NCI-H187 treated with DMSO at 0.1 percent for 48 hours (cell line): ENCODE data around the gene TXNDC17.
"Not testable (repeated sequence)": the region's sequence is repeated elsewhere in the genome, so short reads cannot be mapped to it uniquely, and the experiment has no call there.

ENCODE experiments used
- DNase-seq: peaks from one replicate; lab custom pipeline; 2025; lab: John Stamatoyannopoulos, UW

The TXNDC17 gene

DNA sequence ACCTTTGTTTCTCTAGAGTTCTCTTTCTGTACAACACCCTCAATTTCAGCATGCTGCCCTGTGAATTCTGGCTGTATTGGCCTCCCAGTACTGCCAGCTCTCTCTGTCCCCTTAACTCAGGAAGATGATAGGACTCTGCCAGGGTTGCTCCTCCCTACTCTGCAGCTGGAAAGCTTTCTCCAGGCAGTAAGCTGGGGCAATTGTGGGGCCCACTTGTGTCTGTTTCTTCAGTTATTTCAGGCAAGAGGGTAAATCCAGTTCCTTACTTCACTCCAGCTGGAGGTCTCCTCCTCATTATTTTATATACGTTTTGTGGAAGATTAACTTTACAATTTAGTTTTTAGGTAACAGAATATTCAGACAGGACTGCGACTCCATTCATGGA, 20.6 kb downstream of the TXNDC17 start:
- DNase-seq, result no peak

DNA sequence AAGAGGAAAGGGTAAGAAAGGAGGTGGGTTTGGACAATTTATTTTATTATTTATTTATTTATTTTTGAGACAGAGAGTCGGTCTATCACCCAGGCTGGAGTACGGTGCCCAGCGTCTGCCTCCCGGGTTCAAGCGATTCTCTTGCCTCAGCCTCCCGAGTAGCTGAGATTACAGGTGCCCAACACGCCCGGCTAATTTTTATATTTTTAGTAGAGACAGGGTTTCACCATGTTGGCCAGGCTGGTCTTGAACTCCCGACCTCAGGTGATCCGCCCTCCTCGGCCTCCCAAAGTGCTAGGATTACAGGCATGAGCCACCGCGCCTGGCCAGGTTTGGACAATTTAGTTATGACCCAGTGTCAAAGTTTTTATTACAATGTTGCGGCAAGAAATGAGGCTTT, 22.3 kb downstream of the TXNDC17 start:
- DNase-seq, result not testable (repeated sequence)

DNA sequence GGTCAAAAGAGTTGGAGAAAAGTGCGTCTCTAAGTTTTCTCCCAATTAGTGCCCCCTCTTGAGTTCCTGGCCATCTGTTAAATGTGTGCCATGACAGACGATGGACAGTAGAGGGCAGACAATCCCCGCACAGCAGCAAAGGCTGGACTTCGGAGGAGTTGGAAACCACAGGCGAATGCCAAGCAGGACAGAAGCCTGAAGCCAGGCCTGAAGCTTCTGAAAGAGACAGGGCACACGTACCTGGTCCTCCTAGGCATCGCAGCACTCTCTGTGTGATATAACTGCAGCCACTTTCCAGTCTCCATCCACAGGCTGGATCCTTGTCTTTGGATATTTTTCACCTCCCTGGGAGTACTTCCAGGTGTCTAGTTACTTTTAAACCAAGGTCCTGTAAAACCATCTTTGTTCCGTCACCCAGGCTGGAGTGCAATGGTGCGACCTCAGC, 25.2 kb downstream of the TXNDC17 start:
- no peak for DNase-seq

DNA sequence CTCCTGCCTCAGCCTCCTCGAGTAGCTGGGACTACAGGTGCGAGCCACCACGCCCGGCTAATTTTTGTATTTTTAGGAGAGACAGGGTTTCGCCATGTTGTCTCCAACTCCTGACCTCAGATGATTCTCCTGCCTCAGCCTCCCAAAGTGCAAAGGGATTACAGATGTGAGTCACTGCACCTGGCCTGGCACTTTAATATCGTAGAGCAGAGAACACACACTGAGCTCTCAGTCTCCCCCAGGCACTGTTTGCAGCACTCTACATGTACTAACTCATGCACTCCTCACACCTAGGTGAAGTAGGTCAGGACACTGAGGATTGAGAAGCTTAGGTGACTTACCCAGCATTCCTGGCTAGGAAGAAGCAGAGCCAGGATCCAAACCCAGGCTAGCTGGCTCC, 25.7 kb downstream of the TXNDC17 start:
- no peak for DNase-seq

DNA sequence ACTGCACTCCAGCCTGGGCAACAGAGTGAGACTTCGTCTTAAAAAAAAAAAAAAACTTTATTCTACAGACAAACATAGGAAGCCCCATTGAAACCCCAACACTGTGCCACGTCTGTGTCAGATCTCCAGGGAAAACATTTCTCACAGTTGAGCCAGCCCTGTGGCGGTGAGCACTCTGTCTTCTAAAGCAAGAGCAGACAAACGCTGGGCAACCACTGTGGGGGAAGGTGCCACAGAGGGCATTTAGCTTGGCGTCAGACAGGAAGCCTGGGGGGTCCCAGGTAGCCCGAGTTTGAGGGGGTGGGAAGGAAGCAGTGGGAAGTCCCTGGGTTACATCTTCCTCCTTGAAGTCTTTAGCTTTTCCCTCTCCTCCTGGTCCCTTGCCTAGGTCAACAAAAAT, 26.7 kb downstream of the TXNDC17 start:
- no peak for DNase-seq

DNA sequence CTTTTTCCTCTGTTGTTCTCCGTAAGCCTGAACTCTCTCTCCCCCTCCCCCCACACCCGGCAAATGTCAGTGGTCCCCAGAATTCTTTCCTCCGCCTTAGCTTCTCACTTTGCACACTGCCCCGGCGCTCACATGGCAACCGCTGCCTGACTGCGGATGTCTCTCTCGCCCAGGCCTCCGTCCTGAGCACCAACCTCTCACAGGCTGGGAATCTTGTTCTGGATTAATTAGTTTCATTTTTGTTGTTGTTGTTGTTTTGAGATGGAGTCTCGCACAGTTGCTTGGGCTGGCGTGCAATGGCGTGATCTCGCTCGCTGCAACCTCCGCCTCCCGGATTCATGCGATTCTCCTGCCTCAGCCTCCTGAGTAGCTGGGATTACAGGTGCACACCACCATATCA, 27.4 kb downstream of the TXNDC17 start:
- DNase-seq, result no peak

DNA sequence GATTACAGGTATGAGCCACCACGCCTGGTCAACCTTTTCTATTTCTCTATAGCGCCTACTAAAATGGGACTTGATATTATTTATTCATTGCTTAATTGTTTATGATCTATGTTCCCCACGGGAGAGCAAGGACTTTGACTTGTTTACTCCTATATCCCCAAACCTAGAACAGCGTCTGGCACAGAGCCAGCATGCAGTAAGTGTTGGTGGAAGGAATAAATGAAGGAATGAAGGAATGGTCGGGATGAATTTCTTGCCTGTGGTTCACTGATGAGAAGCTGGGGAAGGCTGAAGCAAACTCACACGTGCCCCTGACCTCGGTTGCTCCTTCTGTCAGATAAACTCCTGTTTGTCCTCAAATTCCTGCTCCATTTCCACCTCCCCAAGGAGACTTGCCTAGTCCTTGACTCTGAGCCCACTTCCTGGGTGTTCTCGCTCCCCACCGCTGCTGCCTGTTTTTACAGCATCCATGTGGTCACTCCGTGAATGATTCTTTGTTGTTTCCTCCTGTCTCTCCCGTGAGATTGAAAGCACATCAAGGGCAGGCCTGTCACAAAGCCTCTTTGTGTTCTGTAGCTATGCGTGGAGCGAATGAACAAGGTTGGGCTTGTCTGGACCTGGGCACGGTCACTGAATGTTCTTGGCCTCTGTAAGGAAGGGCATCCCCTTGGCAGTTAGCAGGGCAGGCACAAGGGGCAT, 28.0 kb downstream of the TXNDC17 start:
- DNase-seq, result no peak

DNA sequence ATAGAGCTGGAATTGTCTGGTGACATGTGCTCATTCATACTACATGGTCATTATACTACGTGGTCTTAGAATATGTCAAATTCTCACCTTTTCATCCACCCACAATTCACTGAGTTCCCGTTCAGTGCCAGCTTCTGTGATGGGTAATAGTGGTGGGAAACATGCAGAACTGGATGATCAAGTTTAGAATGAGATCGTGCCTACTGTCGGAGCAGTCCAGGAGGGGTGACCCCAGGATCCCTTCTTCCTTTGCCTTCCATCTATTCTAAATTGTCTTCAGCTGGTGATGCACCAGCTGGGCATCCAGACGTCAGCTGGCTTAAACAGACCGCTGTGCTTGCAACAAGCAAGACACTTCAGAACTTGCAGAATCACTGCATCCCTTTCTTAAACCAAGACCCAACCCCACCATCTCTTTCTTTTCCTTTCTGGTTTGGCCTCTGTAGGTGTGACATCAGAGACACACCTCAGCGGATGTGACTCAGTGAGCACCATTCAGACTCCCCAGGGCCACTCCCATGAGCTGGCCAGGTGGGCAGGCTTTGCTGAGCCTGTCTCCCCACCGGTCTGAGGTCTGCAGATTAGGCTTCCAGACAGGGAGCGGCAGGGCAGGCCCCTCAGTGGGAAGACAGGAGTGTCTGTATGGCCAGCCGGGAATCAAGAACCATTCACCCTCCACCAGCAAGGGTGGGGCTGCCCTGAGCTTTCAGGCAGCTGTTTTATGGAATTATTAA, 28.8 kb downstream of the TXNDC17 start:
- no peak for DNase-seq

DNA sequence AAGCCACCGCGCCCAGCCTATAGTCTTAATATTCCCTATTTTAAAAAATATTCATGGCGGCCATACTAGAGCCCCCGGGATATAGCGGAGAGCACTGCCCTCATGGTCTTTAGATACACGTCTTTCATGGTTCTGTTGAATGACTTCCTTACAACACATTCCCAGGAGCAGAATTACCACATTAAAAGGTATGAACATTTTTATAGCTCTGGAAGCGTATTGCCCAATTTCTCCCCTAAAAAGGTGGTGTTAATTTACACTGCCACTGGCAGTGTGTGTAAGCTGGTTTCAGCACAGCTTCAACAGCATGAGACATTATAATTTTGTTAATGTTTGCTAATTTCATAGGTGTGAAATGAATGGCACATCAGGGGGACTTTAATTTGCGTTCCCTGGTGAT, 29.7 kb downstream of the TXNDC17 start:
- no peak for DNase-seq

DNA sequence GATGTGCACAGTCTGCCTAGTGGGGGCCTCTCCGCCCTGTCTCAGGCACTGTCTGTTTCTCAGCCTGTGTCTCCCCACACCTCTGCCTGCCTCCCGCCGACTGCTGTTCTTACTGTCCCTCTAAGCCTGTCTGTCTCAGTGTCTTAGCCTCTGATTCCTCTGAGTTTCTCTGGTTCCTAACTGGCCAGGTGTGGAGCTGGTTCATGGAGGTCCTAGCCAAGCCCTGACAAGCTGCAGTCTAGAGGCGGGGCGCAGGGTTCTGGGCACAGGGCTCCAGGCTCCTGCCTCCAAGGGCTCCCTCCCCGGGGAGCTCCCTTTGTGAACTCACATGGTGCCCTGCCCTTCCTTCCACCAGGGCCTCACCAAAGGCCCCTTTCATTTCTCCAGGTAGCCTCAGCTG, 30.1 kb downstream of the TXNDC17 start:
- DNase-seq, result no peak

DNA sequence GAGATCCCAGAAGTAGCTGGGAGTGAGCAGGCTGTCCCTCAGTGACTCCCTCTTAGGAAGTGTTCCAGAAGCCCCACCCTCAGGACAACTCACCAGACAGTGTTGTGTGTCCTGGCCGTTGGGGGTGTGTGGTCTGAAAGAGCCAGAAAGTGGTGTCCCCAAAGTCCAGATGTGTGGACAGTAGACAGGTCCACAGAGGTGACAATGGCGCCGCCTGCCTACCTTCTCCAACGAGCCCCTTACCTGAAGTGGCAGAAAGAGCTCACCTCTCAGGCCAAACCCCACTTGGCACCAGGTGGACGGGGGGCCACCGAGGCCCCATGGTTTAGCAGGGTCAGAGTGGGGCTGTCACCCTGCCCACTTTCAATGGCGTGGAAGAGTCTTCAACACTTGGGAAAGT, 30.6 kb downstream of the TXNDC17 start:
- no peak for DNase-seq

DNA sequence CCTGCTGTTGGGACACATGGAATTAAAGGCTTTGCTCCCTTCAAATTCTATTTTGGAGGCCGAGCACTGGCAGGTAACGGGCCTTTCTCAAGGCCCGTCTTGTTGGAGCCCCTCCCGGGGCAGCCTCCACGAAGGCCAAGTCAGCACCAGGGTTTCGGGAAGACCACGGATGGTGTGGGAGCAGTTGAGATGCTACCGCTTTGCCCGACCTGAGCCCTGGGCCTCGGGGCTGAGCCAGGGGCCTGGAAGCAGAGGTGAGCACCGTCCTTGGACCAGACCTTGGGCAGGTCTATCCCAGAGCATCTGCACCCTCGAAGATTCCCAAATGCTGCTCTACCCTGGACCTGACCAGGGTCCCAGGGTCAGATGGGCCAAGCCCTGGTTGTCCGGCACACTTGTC, 33.7 kb downstream of the TXNDC17 start:
- no peak for DNase-seq

DNA sequence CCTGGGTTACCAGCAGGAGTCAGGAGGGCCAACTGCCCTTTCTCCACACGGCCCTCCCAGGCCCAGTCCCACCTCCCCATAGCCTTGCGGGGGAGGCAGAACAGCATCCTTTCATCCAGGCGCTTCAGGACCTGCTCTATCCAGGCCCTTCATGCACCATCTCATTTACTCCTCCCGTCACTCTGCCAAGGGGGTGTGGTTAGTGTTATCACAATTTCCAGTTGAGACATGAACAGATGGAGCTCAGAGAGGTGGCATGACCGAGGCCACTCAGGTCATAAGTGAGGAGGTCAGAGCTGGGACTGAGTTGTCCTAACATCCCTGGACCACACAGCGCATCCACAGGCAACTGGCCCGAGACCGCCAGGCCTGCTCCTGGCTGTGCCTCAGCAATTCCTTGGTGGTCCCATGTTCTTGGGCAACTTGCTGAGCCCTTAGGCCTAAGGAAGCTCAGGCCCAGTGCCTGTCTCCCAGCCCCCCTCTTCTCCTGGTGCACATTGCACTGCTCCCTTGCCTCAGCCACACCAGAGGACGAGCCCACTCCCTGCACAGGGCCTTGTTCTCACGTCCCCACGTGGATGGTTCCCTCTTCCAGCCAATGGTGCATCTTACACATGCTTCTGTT, 34.5 kb downstream of the TXNDC17 start:
- DNase-seq, result no peak

DNA sequence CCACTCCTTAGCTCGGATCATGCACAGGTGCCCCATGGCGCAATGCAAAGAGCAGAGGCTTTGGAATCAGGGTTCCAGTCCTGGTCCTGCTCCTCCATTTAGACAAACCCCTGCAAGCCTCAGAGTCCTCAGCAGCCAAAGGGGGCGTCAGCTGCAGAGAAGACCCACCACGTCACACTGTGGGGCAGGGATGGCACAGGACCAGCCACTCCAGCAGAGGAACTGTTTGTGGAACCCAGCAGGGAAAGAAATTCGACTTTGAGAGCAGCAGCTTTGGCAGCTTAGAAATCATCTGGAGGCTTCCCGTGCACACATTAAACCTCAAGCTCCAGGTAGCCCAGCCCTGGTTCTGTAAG, 35.9 kb downstream of the TXNDC17 start:
- no peak for DNase-seq

DNA sequence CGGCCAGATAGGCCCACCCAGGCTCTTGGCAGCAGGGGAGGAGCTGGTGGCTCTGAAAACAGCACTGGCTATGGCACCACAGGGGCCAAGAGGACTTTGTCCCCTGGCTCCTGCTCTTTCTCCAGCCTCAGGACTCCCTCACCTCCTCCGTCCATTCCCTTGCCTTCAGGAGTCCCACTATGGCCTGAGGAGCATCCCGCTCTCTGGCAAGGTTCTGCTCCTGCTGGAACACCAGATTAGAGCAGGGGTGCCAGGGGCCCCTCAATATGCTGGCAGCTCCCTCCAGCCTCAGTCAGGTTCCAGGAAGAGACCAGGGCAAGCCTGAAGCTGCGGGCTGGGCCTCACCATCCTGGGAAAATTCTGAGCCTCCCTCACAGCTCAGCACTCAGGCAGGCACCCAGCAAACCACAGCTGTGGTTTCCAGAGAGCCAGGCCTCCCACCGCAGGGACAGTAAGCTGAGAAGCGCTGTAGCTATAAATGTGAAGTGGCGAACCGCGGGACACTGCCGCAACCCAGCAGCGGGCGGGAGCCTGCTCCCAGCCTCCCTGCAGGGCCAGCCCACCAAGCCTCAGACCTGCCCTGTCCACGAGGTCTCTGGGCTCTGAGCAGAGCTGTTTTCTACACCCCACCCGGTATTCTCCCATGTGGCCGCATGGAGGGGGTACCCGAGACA, 36.4 kb downstream of the TXNDC17 start:
- no peak for DNase-seq

DNA sequence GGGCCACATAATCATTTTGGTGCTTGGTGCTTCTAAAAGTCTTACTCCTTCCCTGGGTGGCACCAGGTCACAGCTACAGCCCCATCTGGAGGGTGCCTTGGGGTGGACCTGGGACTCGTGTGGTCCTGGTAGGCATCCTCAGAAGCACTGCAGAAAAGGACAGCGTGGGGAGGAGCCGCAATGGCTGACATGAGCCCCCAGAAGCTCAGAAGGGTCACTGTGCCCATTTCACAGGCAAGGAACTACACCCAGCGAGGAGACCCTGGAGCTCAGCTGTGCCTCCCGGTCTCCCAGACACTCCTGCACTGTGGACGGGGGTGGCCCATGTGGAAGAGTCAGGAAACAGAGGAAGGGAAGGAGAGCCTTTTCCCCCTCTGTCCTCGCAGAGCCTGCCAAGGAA, 37.1 kb downstream of the TXNDC17 start:
- no peak for DNase-seq

DNA sequence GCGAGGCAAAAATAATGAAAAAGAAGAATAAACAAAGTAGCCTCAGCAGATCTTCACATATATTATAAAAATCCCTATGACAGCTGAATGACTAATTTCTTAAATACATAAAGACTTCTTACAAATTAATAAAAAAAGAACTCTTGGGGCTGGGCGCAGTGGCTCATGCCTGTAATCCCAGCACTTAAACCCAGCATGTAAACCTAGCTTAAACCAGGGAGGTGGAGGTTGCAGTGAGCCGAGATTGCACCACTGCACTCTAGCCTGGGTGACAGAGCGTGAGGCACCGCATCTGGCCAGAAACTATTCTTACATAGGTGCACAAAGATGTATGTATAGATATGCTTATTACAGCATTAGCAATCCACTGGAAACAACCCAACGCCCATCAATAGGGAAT, 38.4 kb downstream of the TXNDC17 start:
- DNase-seq, result no peak

DNA sequence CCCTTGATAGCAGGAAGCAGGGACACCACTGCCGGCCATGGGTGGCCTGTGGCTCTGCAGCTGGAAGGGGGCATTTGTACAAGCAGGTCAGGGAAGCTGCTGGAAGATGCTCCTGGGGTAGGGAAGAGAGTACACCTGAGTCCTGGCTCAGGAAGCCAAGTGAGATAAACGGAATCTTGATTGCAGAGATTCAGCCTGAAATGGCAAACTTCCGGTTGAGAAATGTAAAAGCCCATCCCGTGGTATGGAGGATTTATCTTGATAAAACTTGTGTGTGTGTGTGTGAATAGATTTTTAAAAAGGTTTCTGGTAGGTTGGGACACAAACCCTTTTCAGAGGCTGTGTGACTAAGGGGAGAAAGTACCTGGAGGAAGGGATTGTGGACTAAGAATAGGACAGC, 40.3 kb downstream of the TXNDC17 start:
- DNase-seq, result no peak

DNA sequence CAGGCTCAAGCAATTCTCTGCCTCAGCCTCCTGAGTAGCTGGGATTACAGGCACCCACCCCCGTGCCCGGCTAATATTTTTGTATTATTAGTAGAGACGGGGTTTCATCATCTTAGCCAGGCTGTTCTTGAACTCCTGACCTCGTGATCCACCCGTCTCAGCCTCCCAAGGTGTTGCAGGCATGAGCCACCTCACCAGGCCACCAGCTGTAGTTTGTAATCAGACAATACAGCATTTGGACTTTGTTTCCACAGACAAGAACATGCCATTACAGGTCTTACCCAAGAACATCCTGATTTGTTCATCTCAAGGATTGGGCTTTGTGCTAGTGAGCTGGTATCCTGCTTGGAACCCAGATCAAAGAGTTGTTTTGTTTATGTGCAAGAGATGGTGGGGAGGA, 40.8 kb downstream of the TXNDC17 start:
- DNase-seq, result no peak

DNA sequence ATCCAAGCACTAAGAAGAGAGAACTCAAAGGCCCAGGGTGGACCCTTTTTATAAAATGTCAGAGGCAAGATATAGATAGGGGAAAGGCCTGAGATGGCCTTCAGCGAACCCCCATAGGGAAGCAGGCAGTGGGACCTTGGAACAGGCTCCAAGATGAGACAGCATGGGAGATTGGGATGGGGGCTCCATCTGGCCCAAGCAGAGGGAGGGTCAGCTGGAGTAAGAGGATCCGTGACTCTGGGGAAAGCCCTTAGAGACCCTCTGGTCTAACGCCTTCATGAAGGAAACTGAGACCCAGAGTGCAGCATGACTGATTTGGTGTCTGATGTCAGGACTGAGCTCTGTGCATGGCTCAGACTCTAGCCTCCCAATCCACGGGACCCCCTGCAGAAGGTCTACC, 41.5 kb downstream of the TXNDC17 start:
- no peak for DNase-seq

DNA sequence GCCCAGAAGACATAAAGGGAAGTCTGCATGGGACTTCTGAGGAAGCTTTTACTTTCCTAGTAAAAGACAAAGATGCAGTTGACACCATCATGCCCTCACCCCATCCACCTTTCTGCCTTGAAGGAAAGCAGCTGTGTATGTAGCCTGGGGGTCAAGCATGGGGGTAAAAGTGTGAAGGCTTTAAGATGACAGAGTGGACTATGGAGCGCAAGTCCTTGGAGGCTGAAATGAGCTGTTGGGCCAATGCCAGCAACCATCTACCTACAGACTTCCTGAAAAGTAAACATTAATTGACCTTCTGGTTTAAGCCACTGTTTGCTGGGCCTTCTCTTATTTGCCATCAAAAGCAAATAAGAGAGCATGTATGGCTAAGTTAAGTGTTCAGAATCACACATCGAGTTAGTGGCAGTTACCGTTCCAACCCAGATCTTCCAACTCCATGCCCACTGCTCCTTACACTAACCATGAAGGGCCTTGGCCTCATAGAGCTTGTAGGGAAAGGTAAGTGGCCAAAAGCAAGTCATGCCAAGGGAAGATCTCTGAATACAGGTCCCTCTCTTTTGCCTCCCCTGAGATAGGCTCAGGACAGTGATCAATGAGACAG, 42.3 kb downstream of the TXNDC17 start:
- no peak for DNase-seq

DNA sequence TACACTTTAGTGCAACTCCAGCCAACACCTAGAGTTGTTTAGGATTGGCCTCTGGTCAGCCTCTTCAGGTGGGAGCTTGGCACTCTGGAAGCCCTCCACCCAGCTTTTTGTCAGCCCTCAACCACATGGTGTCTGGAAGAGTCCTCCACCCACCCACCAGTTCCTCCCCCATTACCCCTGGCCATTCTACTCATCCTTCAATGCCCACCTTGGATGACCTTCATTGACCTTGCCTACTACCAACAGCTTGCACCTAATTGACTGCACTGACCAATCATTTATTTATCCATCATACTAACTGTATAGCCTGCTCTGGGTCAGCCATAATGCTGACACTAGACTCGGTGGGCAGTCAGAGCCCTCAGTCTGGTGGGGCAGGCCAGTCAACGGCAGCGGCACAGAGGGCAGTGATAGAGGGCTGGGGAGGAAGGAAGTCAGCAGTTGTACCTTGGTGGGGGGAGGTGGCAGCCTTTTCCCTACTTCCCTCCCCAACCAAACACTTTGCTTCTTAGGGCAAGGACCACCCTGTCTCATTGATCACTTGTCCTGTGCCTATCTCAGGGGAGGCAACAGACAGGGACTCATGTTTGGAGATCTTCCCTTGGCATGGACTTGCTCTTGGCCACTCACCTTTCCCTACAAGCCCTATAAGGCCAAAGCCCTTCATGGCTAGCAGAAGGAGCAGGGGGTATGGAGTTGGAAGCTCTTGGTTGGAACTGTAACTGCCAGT, 43.0 kb downstream of the TXNDC17 start:
- DNase-seq, result no peak
